HG03159 (cell line): ENCODE results near the gene CNBP.

Experiments used
- ATAC-seq: cut with Tn5 transposase; IDR thresholded peaks from one replicate; pipeline ENCODE4 v1.9.1; 2021; ENCODE audit warnings: mild to moderate bottlenecking, moderate library complexity; ENCODE audit not compliant: unreplicated experiment

Gene CNBP

GRCh38 chr3:129132097-129132866 lies 51.4 kb downstream of the CNBP start:
- ATAC-seq, result no peak

DNA sequence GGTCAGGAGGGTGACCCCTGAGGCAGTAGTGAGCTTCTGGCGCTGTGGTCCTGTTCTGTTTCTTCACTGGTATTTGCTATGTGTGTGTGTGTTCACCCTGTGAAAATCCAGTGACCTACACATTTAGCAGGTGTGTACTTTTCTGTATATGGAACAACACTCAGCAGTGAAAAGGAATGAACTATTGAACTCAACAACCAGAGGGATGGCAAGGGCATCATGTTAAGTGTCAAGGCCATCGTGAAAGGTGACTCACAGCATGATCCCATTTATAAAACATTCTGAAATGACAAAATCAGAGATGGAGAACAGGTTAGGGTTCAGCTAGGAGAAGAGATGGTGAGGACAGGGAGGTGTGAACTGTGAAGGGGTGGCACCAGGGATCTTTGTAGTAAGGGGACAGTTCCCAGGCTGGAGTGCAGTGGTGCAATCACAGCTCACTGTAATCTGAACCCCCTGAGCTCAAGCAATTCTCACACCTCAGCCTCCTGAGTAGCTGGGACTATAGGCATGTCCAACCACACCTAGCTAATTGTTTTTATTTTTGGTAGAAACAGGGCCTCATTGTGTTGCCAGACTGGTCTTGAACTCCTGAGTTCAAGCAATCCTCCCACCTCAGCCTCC lies 52.1 kb downstream of the CNBP start:
- no peak for ATAC-seq

GRCh38 chr3:129130291-129130813 lies 53.3 kb downstream of the CNBP start:
- ATAC-seq, result no peak

GRCh38 chr3:129128357-129129155 lies 55.1 kb downstream of the CNBP start:
- ATAC-seq, result no peak

GRCh38 chr3:129126726-129127280 lies 56.9 kb downstream of the CNBP start:
- no peak for ATAC-seq

GRCh38 chr3:129123314-129124060 lies 60.2 kb downstream of the CNBP start:
- ATAC-seq, result no peak

GRCh38 chr3:129122412-129123011 lies 61.2 kb downstream of the CNBP start:
- ATAC-seq, result no peak

- peak; percentile 36 for ATAC-seq
Measured at GRCh38 chr3:129121792-129122411, 61.8 kb downstream of the CNBP start, which contains the start of gene RAB43. RAB43 (minus strand) TSS chr3:129121804; CDS start chr3:129121489, 315 bp downstream.

- ATAC-seq, result no peak
Measured at GRCh38 chr3:129121016-129121791, 62.5 kb downstream of the CNBP start.

DNA sequence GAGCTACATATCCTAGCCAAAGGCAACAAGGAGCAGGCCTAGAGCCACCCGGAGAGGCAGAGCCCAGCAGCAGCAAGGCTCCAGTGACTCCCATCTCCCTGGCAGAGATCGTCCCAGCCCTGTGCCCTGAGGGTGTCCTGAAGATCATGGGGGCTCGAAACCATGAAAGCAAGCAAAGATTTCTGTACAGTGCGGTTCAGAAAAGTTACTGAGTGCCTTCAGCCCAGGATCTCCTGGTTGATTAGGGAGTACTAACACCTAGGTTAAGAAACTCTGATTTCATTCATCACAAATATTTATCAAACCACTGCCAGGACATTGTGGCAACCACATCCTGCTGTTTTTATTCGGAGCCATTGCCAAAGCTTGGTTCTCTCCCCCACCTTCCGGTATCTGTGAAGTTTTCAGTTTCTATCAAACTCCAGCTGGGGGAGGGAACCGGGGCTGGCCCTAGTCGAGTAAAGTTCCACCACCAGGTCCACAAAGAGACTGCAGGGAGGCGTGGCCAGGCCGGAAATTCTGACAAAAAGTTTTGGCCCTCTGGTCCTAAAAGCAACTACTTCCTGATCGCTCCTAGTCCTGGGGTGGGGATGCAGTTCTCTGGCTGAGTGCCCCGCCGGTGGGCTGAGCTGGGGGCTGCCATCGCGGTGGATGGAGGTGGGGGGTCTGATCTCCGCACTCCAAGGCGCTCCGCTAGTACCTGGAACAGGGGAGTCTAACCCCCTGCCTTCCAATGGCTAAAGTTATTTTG lies 63.3 kb downstream of the CNBP start:
- peak; percentile 70 for ATAC-seq

GRCh38 chr3:129119365-129120100 lies 64.2 kb downstream of the CNBP start:
- ATAC-seq, result no peak

DNA sequence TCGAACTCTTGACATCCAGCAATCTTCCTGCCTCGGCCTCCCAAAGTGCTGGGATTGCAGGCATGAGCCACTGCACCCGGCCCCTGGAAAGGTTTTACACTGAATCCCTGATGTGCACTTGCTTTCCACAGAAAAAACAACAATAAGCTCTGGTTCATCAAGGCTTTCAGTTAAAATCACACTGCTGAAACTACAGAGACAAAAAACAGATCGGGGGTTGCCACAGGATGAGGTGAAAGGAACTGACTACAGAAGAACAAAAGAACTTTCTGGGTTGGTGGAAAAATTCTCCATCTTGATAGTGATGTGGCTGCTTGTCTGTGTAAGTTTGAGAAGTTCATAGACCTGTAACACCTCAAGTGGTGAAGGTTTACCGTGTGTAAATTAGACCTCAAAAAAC lies 65.0 kb downstream of the CNBP start:
- ATAC-seq, result no peak
